Cerebellar nuclear complex (tissue), 1 donor: ENCODE results near the gene HEXIM2.
"Not testable (repeated sequence)": the region's sequence is repeated elsewhere in the genome, so short reads cannot be mapped to it uniquely, and the experiment has no call there.

Experiments
- DNase-seq, 2 experiments: peaks; one replicate each; lab custom pipeline; 2025; lab: John Stamatoyannopoulos, UW

Gene HEXIM2

GRCh38 chr17:45161288-45162024 is at the start of gene HEXIM2:
Gene HEXIM2, plus strand, starts transcription at chr17:45161875. Its CDS starts 919 bp downstream, at chr17:45162794.
- DNase-seq, result peak; percentile 99

GRCh38 chr17:45112559-45113423 is 48.9 kb upstream of the HEXIM2 start:
- DNase-seq, result no peak

- DNase-seq, result no peak
Measured at GRCh38 chr17:45113424-45113754, 48.3 kb upstream of the HEXIM2 start.

- no peak for DNase-seq
Measured at GRCh38 chr17:45114117-45114932, 47.4 kb upstream of the HEXIM2 start.

GRCh38 chr17:45115015-45115625 is 46.6 kb upstream of the HEXIM2 start:
- DNase-seq, result no peak

GRCh38 chr17:45115871-45116270 is 45.8 kb upstream of the HEXIM2 start:
- no peak for DNase-seq

- DNase-seq, result no peak
Measured at GRCh38 chr17:45116434-45117016, 45.1 kb upstream of the HEXIM2 start.

- no peak for DNase-seq
Measured at GRCh38 chr17:45117334-45117733, 44.3 kb upstream of the HEXIM2 start.

- no peak for DNase-seq
Measured at GRCh38 chr17:45117848-45118646, 43.6 kb upstream of the HEXIM2 start.

GRCh38 chr17:45118691-45119090 is 43.0 kb upstream of the HEXIM2 start:
- no peak for DNase-seq

GRCh38 chr17:45119964-45120363 is 41.7 kb upstream of the HEXIM2 start:
- DNase-seq, result no peak

GRCh38 chr17:45120558-45120957 is 41.1 kb upstream of the HEXIM2 start:
- DNase-seq, result no peak

- DNase-seq, result no peak
Measured at GRCh38 chr17:45121055-45121454, 40.6 kb upstream of the HEXIM2 start.

- no peak for DNase-seq
Measured at GRCh38 chr17:45123076-45123770, 38.5 kb upstream of the HEXIM2 start.

GRCh38 chr17:45123930-45124796 is 37.5 kb upstream of the HEXIM2 start:
- DNase-seq, result no peak

GRCh38 chr17:45124797-45125122 is 36.9 kb upstream of the HEXIM2 start:
- not testable (repeated sequence) for DNase-seq

GRCh38 chr17:45125509-45125908 is 36.2 kb upstream of the HEXIM2 start:
- DNase-seq, result no peak

GRCh38 chr17:45127207-45127547 is 34.5 kb upstream of the HEXIM2 start:
- no peak for DNase-seq

GRCh38 chr17:45127548-45128300 is 34.0 kb upstream of the HEXIM2 start:
- DNase-seq, result no peak
